Measurements from ENCODE around the gene FAXDC2.

DNA sequence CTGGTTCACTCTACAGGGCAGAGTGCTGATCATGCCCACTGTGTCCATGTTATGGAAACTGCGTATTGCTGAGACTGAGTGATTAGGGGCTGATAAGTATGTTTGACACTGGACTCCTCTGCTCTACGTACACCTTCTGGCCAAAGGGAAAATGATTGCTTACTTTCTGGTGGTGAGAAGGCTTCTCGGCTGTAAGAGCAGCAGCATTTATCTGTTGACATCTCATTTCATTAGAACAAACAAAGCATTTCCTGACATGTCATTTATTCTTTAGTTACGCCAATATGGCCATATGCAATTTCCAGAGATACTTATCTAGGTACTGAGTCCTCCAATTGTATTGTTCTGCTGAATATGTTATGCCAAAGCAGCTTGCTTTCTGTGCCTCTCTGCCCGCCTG, 5.6 kb downstream of the FAXDC2 start:
- TF ChIP-seq POLR2A (IDR thresholded peaks at IDR 0.05; ENCODE audit: low read depth, low read length) (no peak), TAF1 (IDR thresholded peaks at IDR 0.05; ENCODE audit: borderline replicate concordance, low read depth, low read length) (no peak), POLR2AphosphoS5 (IDR thresholded peaks at IDR 0.05; ENCODE audit: low read depth, low read length) (no peak)

Data from GM12892 (cell line).